Testis (tissue), 2 donors: ENCODE results near the gene GTPBP3.

Experiments used
- CTCF ChIP-seq, 3 experiments: fragments of 450-650 bp in 2 of 3; fragments of 200-600 bp in 1 of 3; sonication (generic) in 1 of 3; IDR thresholded peaks; one replicate each; pipeline ENCODE4 v1.5.1; 2016 to 2019; ENCODE audit warnings: antibody characterized with exemption in 3 of 3, mild to moderate bottlenecking in 2 of 3, moderate library complexity in 1 of 3
- POLR2A ChIP-seq: fragments of 450-650 bp; IDR thresholded peaks from one replicate; pipeline ENCODE4 v1.6.1; 2017; ENCODE audit warnings: antibody characterized with exemption, mild to moderate bottlenecking, moderate library complexity

GRCh38 chr19:17305216-17305516, 32.2 kb upstream of the GTPBP3 start:
- TF ChIP-seq POLR2A (no peak), CTCF (IDR thresholded peaks at IDR 0.05) (no peak)
